ENCODE results near the gene ENTPD3. TPM values are rescaled to one million over a fixed set of nuclear protein-coding genes. Genes with fewer than 3 reads are reported as not detected.

The ENTPD3 gene
- total RNA-seq, 1 donor from 2014 or later: 0.79 TPM

- no peak for DNase-seq
These were observed 17.7 kb downstream of the ENTPD3 start for GRCh38 chr3:40404591-40405198.

GRCh38 chr3:40407007-40407406, 20.0 kb downstream of the ENTPD3 start:
- no peak for DNase-seq

GRCh38 chr3:40407611-40408010, 20.6 kb downstream of the ENTPD3 start:
- DNase-seq: no peak

GRCh38 chr3:40414270-40414669, 27.3 kb downstream of the ENTPD3 start:
- DNase-seq: no peak

- DNase-seq: no peak
These were observed 31.0 kb downstream of the ENTPD3 start for GRCh38 chr3:40417845-40418543.

- DNase-seq: no peak
These were observed 35.9 kb downstream of the ENTPD3 start for GRCh38 chr3:40422861-40423260.

GRCh38 chr3:40427045-40427669, 40.2 kb downstream of the ENTPD3 start:
- DNase-seq: no peak

GRCh38 chr3:40432793-40433192, 45.8 kb downstream of the ENTPD3 start:
- no peak for DNase-seq

- DNase-seq: no peak
These were observed 50.9 kb downstream of the ENTPD3 start for GRCh38 chr3:40437889-40438288.

GRCh38 chr3:40445062-40445461, 58.1 kb downstream of the ENTPD3 start:
- DNase-seq: no peak

GRCh38 chr3:40445880-40446279, 58.9 kb downstream of the ENTPD3 start:
- DNase-seq: no peak

GRCh38 chr3:40450438-40450837, 63.5 kb downstream of the ENTPD3 start:
- DNase-seq: no peak

- DNase-seq: no peak
These were observed 64.6 kb downstream of the ENTPD3 start for GRCh38 chr3:40451551-40451950.

GRCh38 chr3:40452057-40452456, 65.1 kb downstream of the ENTPD3 start:
- no peak for DNase-seq

- no peak for DNase-seq
These were observed 65.5 kb downstream of the ENTPD3 start for GRCh38 chr3:40452562-40452875.

GRCh38 chr3:40452876-40453730, 66.1 kb downstream of the ENTPD3 start:
- DNase-seq: peak; percentile 98

GRCh38 chr3:40453933-40454332, 66.9 kb downstream of the ENTPD3 start:
- no peak for DNase-seq

GRCh38 chr3:40455328-40455727, 68.3 kb downstream of the ENTPD3 start:
- no peak for DNase-seq

- no peak for DNase-seq
These were observed 69.4 kb downstream of the ENTPD3 start for GRCh38 chr3:40456279-40456939.

GRCh38 chr3:40456940-40457823, 70.2 kb downstream of the ENTPD3 start, which contains the start of gene RPL14:
Gene RPL14 (plus strand): TSS chr3:40457339. CDS start chr3:40457472, 133 bp downstream.
- DNase-seq: peak; percentile 96

GRCh38 chr3:40458473-40458872, 71.5 kb downstream of the ENTPD3 start:
- DNase-seq: no peak
